ENCODE results near the gene MAST1. TPM values are rescaled to one million over a fixed set of nuclear protein-coding genes. Genes with fewer than 3 reads are reported as not detected.

MAST1 gene
- total RNA-seq, 1 experiment from 2014 or later: 0.91 TPM

GRCh38 chr19:12789098-12789903 is 49.0 kb upstream of the MAST1 start:
- peak overlapping the region; percentile 90 for H3K27ac Mint-ChIP-seq (ENCODE audit: unreplicated experiment)
- Histone ChIP-seq H3K27me3 (replicated peaks; ENCODE audit: control insufficient read depth, insufficient read depth, low read length) (no peaks in the 10 kb centered on the region), H3K4me1 (peaks cover 33% of the 10 kb centered on the region), H3K4me3 (ENCODE audit: low read depth, low read length) (peak overlapping the region; percentile 41), H3K9me3 (no peaks in the 10 kb centered on the region), H3K36me3 (ENCODE audit: control insufficient read depth, insufficient read depth, low read length) (no peaks in the 10 kb centered on the region)
- H3K9me3 Mint-ChIP-seq (ENCODE audit: unreplicated experiment): no peaks in the 10 kb centered on the region
- intact Hi-C loops (cut with micrococcal nuclease; ENCODE audit: unreplicated experiment): no loop called here
- no TSS peak for BruUV-seq (replicated peaks)
- H3K4me3 Mint-ChIP-seq (ENCODE audit: unreplicated experiment): peak overlapping the region; percentile 92
- ChIA-PET CTCF (interaction anchor here (0.5 to 1.5 kb wide), 5 partner anchors 12 to 853 kb away, joined by 3 to 9 read pairs (median 3); partner anchors contain the start of gene HOOK2), POLR2A (interaction anchor here (0.6 to 1.0 kb wide), 4 partner anchors 11 to 84 kb away, joined by 3 to 5 read pairs (median 4); partner anchors contain the start of gene GET3)
- no peak for TF ChIP-seq CTCF (IDR thresholded peaks at IDR 0.05; ENCODE audit: insufficient read depth in 1 of 2, low read depth in 1 of 2, low read length in 1 of 2, severe bottlenecking in 1 of 2, unreplicated experiment in 1 of 2)
- peaks cover 21% of the 10 kb centered on the region for H3K4me1 Mint-ChIP-seq (ENCODE audit: low read depth, unreplicated experiment)
- H3K36me3 Mint-ChIP-seq (ENCODE audit: insufficient read depth, unreplicated experiment): peaks cover 39% of the 10 kb centered on the region
- no peaks in the 10 kb centered on the region for H3K27me3 Mint-ChIP-seq (ENCODE audit: insufficient read depth, unreplicated experiment)
- DNase-seq: no peak

- intact Hi-C loops (cut with micrococcal nuclease; ENCODE audit: unreplicated experiment): loop anchor here (1.0 to 5.0 kb wide), 2 partner anchors 8 to 362 kb away; partner anchors contain the start of genes IER2 and STX10
- POLR2A ChIA-PET: interaction anchor here (0.6 to 1.0 kb wide), 3 partner anchors 11 to 83 kb away, joined by 3 to 5 read pairs (median 4); partner anchors contain the start of gene GET3
Measured at GRCh38 chr19:12789904-12790619, 48.3 kb upstream of the MAST1 start.

More at GRCh38 chr19:12789904-12790619, 48.3 kb upstream of the MAST1 start:
- no peaks in the 10 kb centered on the region for H3K27me3 Mint-ChIP-seq (ENCODE audit: insufficient read depth, unreplicated experiment)
- CTCF ChIA-PET: interaction anchor here (0.5 to 1.5 kb wide), 2 partner anchors 13 to 852 kb away, joined by 3 to 9 read pairs; no protein-coding TSS in a partner anchor
- H3K9me3 Mint-ChIP-seq (ENCODE audit: unreplicated experiment): no peaks in the 10 kb centered on the region
- Histone ChIP-seq H3K36me3 (ENCODE audit: control insufficient read depth, insufficient read depth, low read length) (no peaks in the 10 kb centered on the region), H3K4me1 (peaks cover 25% of the 10 kb centered on the region), H3K27me3 (replicated peaks; ENCODE audit: control insufficient read depth, insufficient read depth, low read length) (no peaks in the 10 kb centered on the region), H3K4me3 (ENCODE audit: low read depth, low read length) (peak overlapping the region; percentile 40), H3K9me3 (no peaks in the 10 kb centered on the region)
- DNase-seq: peak; percentile 95 to 96
- H3K27ac Mint-ChIP-seq (ENCODE audit: unreplicated experiment): peak overlapping the region; percentile 83
- peak overlapping the region; percentile 92 for H3K4me3 Mint-ChIP-seq (ENCODE audit: unreplicated experiment)
- TF ChIP-seq CTCF (IDR thresholded peaks at IDR 0.05; ENCODE audit: insufficient read depth in 1 of 2, low read depth in 1 of 2, low read length in 1 of 2, severe bottlenecking in 1 of 2, unreplicated experiment in 1 of 2): no peak
- no TSS peak for BruUV-seq (replicated peaks)
- H3K36me3 Mint-ChIP-seq (ENCODE audit: insufficient read depth, unreplicated experiment): peaks cover 42% of the 10 kb centered on the region
- H3K4me1 Mint-ChIP-seq (ENCODE audit: low read depth, unreplicated experiment): peaks cover 21% of the 10 kb centered on the region
